Suprapubic skin (tissue), 3 donors: ENCODE measurements around the gene TRPV4.

Experiments used
- POLR2AphosphoS5 ChIP-seq, 3 donors: sonication (generic); formaldehyde crosslinking; IDR thresholded peaks; one replicate each; pipeline ENCODE4 v1.6.1; 2017; ENCODE audit warnings: antibody characterized with exemption in 3 of 3
- TF ChIP-seq, protein P1 (sequence below), 2 donors: fragments of 200-600 bp in 1 of 2; fragments of 450-650 bp in 1 of 2; sonication (generic) in 1 of 2; IDR thresholded peaks; one replicate each; pipeline ENCODE4 v1.5.1; 2016 to 2019; ENCODE audit warnings: antibody characterized with exemption in 2 of 2, mild to moderate bottlenecking in 1 of 2, moderate library complexity in 1 of 2

- TF ChIP-seq, protein P1, sequence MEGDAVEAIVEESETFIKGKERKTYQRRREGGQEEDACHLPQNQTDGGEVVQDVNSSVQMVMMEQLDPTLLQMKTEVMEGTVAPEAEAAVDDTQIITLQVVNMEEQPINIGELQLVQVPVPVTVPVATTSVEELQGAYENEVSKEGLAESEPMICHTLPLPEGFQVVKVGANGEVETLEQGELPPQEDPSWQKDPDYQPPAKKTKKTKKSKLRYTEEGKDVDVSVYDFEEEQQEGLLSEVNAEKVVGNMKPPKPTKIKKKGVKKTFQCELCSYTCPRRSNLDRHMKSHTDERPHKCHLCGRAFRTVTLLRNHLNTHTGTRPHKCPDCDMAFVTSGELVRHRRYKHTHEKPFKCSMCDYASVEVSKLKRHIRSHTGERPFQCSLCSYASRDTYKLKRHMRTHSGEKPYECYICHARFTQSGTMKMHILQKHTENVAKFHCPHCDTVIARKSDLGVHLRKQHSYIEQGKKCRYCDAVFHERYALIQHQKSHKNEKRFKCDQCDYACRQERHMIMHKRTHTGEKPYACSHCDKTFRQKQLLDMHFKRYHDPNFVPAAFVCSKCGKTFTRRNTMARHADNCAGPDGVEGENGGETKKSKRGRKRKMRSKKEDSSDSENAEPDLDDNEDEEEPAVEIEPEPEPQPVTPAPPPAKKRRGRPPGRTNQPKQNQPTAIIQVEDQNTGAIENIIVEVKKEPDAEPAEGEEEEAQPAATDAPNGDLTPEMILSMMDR (IDR thresholded peaks at IDR 0.05) = no peak
- no peak for TF ChIP-seq POLR2AphosphoS5 (IDR thresholded peaks at IDR 0.05)
Observed at GRCh38 chr12:109758426-109759420, 74.5 kb downstream of the TRPV4 start.
